Measurements from ENCODE around the gene RANBP3.
"Not testable (repeated sequence)": the region's sequence is repeated elsewhere in the genome, so short reads cannot be mapped to it uniquely, and the experiment has no call there.

RANBP3 gene

DNA sequence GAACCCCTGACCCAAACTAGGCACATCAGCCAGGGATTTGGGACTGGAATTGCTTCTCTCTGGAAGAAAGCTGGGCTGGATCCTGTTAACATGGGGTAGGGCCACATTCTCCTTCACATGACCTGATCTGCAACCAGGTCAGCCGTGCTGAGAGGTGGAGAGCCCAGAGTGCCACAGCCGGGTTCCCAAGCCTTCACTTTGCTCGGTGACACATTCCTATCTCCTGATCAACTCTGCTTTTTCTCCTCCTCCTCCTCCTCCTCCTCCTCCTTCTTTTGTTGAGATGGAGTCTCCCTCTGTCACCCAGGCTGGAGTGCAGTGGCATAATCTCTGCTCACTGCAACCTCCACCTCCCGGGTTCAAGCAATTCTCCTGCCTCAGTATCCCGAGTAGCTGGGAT, 7.9 kb upstream of the RANBP3 start:
- not testable (repeated sequence) for DNase-seq (ENCODE audit: low spot score)

DNA sequence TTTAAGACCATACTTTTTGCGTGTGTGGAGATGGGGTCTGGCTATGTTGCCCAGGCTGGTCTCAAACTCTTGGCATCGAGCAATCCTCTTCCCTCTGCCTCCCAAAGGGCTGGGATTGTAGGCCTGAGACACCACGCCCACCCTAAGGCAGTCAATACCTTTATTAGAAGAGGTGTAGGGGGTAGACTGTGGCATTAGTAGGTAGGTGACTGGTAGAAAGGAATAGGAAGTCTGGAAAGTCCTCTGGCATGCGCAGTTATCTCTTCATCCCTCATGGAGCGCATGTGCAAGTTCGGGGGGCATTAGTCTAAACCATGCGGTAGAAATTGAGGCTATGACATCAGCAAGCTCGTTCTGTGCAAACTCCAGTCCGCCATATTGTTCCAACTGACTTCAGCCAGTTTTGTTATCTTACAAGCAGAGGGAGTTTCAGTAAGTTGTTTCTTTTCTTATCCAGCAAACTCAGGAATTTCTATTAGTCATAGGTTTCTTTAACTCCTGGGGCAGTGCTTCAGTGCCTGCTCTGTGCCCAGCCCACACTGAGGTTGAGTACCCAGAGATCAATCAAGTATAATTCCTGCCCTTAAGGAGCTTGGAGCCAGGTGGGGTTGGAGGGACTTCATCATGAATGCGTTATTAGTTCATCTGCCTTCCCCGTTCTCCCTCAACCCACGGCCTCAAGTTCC, 7.3 kb upstream of the RANBP3 start:
- no peak for DNase-seq (ENCODE audit: low spot score)

DNA sequence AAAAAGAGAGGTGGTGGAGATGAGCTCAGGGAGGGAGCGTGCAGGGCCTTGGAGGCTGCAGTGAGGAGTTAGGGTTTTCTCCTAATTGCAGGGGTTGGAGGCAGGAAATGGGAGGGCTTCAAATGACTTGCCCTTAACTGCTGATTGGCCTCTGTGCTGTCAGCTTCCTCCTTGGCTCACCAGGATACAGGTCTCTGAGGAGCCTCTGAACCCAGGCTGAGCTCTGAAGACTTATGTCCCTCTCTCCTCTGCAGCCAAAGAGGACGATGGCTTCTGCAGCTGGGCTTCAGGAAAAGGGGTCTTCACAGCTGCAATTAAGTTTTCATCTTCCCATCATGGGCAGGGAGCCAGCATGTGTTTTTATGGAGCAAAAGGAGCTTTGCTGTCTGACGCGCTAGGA, 6.7 kb upstream of the RANBP3 start:
- no peak for DNase-seq (ENCODE audit: low spot score)

DNA sequence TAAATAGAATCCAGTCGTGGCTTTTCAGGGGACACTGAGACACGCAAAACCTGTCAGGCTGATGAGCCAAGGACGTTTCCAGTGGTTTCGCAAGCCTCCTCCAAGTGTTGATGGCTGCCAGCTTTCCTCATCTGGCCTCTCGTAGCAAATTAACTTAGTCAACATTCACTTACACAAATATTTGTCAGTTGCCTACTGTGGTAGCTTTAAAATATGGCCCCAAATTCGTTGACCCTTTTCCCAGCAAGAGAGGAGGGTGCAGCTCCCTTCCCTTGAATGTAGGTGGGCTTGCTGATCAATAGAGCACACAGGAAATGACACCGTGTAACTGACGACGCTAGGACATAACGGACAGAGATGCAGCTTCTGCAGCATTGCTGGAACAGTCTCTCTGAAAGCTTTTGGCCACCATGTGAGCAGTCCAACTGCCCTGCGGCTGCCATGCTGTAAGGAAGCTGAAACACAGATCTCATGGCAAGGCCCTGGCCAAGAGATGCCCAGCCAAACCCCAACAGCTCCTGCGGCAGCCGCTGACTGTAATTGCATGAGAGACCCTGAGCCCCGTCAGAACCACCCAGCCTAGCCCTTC, 5.5 kb upstream of the RANBP3 start:
- no peak for DNase-seq (ENCODE audit: low spot score)

DNA sequence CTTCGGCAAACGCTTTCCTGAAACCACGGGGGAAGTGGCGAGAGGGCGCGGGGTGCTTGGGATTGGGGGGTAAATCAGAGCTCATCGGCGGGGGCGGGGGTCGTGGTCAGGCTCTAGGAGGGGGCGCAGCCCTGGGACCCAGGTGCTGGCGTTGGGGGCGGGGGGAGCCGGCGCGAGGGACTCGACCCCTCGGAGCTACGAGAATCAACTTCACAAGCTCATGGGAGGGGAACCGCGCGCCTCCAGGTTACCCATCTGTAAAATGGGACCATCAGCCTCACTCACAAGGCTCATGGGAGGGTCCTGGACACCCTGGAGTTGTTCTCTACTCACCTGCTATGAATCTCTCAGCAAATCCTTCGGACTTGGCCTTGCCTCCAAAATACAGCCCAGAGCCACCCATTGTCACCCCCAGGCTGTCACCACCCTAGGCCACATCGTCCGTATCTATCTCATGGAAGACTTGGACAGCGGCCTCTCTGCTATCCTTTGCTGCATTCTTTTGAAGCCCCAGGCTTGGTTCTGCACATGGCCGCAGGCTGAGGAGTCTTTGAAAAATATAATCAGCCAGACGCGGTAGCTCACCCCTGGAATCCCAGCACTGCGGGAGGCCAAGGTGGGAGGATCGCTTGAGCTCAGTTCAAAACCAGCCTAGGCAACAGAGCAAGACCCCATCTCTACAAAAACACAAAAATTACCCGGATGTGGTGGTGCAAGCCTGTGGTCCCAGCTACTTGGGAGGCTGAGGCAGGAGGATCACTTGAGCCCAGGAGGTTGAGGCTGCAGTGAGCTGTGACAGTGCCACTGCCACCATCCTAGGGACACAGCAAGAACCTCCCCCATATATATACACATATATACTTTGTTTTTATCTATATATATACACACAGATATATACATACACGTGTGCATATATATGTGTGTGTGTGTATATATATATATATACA, 939 bp upstream of the RANBP3 start:
- DNase-seq (ENCODE audit: low spot score): no peak

DNA sequence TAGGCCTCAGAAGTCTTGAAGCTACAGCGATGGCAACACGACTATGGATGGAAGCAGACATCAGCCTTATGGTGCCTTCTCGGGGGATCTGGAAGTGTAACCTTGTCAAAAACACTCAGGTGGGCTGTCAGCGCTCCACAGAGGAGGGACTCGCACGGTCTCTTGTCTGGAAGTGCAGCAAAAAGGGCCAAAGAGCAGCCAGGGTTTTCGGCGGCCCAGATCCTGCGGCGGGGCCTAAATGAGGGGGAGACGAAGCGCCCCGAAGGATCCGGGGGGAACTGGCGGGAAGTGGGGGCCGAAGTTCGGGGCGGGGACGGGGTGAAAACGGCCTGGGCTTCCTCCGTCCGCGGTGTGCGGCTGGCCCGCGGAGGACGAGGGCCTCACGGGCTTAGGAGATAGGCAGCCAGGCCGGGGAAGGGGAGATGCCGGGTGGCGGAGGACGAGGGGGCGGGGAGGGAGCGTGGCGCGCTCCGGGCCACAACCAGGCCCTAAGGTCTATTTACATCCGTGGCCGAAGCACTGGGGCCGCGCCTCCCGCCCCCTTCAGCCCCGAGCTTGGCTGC, 637 bp downstream of the RANBP3 start:
- no peak for DNase-seq (ENCODE audit: low spot score)

DNA sequence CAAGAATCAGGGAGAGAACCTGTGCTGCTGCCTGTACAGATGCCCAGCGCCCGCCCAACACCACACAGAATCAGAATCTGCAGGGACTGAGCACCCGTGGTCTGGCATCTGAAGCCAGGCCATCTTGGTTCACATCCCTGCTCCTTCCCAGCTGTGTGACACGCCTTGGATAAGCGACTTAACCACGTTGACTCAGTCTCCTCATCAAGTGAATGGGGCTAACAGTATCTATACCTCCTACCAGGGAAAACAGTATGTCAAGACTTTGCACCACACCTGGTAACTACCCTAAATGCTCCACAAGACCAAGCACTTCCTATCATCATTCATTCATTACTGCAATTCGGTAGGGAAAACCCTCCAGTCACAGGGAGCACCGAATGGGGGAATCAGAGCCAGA, 1.2 kb downstream of the RANBP3 start:
- DNase-seq (ENCODE audit: low spot score): no peak

DNA sequence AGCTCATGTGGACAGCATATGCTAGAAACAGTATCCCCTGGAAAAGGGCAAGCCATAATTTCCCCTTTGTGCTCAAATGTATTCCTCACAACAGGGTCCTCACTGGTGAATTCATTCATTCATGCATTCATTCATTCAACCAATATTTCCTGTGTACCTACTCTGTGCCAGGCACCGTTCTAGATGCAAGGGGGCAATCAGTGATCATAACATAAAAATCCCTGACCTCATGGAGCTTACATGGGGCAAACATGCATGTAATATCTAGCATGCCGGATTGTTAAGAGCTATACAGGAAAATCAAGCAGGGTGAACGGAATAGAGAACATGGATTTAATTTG, 2.6 kb downstream of the RANBP3 start:
- DNase-seq (ENCODE audit: low spot score): no peak

DNA sequence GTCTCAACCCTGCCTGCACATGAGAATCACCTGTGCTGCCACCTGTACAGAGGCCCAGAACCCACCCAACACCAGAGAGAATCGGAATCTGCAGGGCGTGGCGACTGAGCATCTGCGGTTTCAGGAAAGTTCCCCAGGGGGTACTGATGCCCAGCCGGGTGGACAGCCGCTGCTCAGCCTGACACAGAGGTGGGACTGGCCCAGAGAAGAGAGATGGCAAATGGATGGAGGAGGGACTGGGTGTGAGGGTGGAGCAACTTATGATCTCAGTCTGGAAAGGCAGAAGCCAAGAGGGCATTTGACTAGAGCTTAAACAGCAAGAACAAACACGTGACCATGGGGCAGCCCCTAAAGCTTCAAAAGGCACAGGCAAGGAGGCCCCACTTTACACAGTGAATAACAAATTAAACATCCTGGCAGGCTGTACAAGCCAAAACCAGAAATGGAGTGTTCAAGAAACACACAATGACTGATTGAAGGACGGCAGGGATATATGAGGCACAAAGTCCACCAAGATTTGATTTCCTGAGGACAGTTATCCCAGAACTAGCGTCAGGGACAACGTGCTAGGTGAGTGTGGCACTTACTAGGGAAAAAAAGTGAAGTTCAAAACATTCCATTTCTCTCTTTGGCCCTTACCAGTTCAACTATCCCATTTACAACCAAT, 3.1 kb downstream of the RANBP3 start:
- no peak for DNase-seq (ENCODE audit: low spot score)

DNA sequence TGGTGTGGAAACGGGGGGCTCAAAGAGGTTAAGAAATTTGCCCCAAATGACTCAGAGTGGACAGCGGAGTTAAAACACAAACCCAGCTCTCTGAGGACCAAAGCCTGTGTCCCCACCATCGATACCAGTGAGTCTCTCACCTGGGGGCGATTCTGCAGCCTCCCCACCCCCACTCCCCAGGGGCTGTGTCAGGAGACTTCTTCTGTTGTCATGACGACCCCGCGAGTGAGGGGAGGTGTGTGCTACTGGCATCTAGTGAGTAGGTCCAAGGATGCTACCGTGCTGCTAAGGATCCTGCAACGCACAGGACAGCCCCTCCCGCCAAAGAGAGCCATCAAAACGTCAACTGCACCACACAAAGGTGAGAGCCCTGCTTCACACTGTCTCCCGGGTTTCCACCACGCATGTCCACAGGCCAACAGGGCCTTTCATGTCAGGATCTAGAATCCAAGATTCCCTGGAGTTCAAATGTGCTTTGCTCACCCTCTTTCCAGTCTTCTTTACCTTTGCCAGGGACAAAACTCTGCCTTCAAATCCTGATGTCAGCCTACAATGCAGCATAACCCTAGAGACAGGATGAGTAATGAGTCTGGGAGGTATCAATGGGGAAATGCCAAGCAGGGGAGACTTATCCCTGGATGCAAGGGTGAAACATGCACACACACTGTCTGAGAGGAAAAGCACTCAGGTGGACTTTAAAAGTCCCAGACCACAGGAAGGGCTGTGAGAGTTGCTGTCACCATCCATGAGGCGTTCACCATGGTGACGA, 3.9 kb downstream of the RANBP3 start:
- DNase-seq (ENCODE audit: low spot score): no peak

DNA sequence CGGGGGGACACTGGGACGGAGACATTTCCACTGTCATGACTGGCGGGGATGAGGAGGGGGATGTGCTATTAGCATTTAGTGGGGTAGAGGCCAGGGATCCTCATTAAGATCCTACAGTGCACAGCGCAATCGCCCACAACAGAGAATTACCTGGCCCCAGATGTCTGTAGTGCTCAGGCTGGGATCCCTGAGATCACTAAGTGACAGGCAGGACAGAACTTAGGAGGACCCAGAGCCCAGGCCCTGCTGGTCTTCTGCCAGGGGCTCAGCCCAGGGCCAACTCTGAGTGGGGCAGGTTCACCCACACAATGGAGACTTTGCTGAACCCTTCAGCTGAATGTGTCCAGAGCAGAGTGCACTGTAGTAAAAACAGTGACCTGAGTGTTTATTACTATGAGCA, 4.6 kb downstream of the RANBP3 start:
- no peak for DNase-seq (ENCODE audit: low spot score)

DNA sequence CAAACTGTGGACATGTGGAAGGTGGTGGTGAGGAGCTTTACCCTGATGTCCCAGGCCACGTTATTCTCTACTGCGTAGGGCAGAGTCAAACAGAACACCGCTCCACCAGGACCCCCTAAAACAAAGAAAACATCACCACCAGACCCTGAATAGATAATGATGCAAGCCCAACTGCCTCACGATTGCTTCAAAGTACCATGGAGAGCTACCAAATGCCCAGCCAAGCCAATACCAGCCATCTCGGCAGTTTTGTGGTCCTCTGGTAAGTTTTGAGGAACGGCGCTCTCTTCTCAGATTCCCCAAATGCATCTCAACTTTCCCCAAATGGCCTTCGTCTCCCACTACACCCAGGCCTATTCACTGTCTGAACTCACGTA, 5.6 kb downstream of the RANBP3 start:
- DNase-seq (ENCODE audit: low spot score): no peak

DNA sequence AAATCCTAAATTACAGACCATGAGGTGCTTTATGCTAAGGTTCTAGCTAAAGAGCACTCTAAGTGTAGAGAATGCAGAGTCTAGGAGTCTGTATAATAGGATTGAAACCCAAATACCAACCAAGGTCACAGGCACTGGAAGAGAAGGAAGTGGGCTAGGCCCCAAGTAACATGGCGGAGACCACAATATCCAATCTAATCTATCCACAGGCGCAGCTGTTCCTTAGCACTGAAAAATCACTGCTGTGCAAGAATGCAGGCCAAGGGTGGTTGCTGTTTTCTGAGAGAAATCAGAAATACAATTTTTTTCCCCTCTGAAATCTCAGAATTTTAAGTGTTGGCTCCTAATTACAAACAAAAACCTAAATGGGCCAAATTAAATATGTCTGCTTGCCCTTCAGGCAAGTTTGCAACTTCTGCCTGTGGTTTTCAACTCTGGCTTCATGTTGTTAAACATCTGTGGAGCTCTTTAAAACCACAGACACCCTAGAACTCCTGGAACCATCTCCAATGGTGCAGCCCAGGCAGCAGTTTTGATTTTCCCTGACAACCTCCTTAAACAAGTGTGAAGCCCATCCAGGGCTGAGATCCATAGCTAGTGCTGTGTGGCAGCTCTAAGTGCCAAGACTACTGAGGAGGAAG, 6.1 kb downstream of the RANBP3 start:
- DNase-seq (ENCODE audit: low spot score): no peak

DNA sequence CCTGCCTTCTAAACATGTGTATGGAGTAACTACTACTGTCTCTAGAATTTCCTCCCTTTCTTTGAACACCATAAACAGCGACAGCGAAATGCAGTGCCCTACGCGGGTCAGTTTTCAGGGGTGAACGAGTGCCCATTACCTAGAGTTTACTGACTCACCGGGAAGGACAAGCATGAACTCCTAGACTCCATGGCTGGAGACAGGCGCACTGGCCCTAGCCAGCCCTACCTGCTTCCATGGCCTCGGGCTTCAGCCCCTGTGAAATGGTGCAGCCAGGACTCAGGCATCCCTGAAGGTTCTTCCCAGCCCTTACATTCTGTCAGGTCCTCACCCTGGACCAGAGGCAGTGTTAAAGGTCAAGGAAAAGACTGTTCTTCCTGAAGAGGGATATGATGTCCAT, 8.5 kb downstream of the RANBP3 start:
- DNase-seq (ENCODE audit: low spot score): no peak

DNA sequence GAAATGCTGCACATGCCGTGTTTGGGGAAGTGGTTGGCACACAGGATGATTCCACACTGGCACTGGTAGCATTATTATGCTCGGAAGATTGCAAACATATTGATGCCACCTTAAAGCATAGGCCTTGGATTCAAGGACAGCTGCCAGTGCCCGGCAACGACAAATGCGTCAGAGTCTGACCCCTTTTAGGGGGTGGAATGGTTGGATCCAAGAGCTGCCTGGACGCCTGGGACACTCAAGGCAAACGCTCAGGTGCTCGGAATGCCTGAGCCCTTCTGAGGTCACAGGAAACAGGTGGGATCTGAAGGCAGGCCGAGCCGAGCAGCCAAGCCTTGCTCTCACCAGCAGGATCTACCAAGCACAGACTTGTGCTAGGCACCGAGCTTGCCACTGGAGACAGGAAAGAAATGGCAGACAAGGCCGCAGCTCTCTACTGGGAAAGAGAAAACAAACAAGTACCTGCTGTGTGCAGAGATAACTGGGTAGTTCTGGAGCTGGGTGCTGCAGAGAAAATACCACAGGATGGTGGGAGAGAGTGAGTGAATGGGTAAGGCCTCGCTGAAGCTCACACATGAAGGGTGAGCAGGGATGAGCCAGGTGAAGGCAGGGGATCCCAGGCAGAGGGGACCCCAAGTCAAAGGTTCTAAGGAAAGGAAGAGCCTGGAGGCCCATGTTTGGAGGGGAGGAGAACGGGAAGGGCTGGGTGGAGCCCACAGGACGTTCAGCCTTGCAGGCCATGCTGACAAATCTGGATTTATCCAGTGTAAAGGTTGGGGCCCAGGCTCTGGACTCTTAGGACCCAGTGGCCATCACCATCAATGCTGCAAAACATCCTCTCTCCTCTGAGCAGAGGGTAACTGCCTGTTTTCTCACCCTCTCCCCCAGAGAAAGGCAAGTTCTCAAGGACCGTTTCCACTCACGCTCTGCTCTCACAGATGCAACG, 9.2 kb downstream of the RANBP3 start:
- no peak for DNase-seq (ENCODE audit: low spot score)

DNA sequence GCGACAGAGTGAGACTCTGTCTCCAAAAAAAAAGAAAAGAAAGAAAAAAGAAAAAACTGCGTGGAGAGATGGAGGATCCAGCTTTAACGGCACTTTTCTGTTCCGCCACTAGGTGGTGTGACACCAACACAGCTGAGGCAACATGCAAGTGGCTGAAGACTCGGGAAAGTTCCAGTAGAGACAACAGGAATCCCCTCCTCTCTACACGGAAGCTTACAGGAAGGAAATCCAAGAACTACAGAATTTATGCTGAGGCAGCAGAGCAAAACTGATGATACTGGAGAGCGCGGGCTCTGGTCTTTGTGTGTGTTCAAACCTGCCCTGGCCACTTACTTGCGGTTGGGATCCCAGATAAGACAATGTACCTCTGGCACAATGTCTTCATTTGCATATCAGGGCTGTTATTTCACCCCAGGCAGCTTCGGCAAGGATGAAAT, 9.9 kb downstream of the RANBP3 start:
- peak; percentile 78 for DNase-seq (ENCODE audit: low spot score)

DNA sequence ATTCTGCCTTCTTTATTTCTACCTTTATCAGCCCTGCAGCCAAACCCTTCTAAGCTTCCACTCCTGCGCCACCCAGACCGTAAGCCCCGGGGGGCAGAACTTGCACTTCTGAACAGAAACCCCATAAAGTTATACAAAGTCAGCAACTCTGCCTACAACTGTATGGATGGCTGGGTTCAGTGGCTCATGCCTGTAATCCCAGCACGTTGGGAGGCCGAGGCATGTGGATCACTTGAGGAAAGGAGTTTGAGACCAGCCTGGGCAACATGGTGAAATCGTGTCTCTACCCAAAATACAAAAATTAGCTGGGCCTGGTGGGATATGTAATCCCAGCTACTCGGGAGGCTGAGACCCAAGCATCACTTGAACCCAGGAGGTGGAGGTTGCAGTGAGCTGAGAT, 10.4 kb downstream of the RANBP3 start:
- no peak for DNase-seq (ENCODE audit: low spot score)

DNA sequence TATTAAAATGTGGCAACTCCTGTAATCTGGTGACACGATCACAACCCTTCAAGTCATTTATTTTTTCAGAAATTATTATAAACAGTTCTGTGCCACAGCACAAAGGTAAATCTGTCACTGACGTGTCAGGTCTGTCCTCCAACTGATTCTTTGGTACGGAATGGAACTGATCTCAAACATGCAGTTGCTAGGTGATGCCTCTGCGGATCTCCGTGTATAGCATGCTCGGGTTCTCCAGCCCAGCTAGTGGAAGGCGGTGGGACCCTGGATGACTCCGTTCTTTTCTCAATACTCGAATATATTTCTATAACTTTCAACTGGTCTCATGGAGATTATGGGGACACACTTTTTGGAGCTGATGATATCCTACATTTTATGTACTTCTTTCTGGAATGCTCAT, 11.0 kb downstream of the RANBP3 start:
- no peak for DNase-seq (ENCODE audit: low spot score)

DNA sequence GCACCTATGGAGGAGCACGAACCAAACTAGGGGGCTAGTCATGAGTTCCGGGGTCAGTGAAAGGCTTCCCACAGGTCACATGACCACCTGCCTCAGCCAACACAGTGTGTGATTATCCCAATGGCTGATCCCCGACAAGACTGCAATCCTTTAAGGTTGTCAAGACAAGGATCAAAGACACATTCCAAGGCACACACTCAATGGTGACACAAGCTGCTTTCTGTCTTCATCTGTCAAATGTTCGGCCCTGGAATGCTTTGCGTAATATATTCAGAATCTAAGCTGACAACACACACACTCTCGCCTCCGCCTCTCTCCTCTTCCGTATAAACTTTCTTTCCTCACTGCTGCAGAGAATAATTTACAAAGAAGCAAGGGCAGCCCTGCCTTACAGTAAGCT, 11.7 kb downstream of the RANBP3 start:
- DNase-seq (ENCODE audit: low spot score): no peak

Data from HuH-7 (cell line).